ENCODE measurements around the gene DUSP22.

The DUSP22 gene

DNA sequence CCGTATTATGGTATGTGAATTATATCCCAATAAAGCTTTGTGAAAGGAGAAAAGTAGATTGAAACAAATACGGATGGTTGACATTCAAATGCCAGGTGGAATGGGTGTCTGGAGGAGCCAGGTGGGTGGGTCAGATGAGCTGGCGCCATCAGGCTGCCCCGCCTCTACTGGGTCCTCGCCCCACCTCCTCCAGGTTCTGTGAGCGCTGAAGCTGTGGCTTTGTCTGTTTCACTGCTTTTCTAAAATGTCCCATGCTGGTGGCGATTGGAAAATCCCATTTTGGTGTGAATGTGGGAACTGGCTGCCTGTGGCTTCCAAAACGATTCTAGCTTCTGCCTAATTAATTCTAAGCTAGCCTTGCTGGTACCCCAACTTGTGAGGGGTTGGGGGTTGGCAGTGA lies 16.5 kb downstream of the DUSP22 start:
- no peak for DNase-seq (ENCODE audit: low read depth in 3 of 3, low spot score in 1 of 3)

DNA sequence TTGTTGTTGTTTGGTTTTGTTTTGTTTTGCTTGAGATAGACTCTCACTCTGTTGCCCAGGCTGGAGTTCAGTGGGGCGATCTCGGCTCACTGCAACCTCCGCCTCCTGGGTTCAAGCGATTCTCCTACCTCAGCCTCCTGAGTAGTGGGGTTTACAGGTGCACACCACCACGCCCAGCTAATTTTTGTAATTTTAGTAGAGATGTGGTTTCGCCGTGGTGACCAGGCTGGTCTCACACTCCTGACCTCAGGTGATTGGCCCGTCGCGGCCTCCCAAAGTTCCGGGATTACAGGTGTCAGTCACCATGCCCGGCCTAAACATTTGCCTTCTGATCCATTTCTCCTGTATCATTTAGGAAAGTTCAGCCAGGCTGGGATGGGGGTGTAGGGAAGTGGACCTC lies 17.7 kb downstream of the DUSP22 start:
- no peak for DNase-seq (ENCODE audit: low read depth in 3 of 3, low spot score in 1 of 3)

DNA sequence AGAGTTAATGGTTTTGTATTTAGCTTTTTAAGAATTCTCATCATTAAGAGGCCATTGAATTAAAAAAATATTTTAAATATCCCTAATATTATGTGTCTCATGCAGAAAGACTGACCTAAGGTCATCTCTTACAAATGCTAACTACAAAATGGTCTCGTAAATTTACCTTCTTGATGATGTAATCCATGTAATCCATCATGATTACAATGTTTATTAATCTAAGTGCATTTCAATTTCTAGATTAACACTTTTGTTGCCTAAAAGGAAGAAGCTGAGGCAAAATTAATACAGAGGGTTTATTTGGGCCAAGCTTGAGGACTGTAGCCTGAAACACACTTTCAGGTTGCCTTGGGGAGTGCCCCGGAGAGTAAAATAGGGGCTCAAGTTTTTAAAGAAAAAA lies 18.4 kb downstream of the DUSP22 start:
- no peak for DNase-seq (ENCODE audit: low read depth in 3 of 3, low spot score in 1 of 3)

GRCh38 chr6:311679-312220 lies 19.5 kb downstream of the DUSP22 start:
- no peak for DNase-seq (ENCODE audit: low read depth in 3 of 3, low spot score in 1 of 3)

DNA sequence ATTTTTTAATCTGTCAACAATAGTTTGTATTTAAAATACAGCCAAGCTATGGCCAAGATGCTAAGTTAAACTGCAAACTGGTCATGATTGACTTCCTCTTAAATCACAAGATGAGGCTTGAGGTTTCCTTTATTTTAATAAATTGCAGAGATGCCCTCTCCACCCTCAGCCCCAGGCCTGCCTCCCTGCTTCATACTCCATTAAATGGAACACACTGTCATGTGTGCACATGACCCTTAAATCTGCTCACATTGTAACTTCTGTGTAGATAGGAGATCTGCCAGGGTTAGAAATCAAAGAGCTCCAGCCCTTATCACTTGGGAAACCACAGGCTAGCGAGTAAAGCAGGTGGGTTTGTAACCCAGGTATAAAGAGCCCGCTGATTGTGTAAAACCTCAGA lies 20.8 kb downstream of the DUSP22 start:
- DNase-seq (ENCODE audit: low read depth in 3 of 3, low spot score in 1 of 3) = no peak

DNA sequence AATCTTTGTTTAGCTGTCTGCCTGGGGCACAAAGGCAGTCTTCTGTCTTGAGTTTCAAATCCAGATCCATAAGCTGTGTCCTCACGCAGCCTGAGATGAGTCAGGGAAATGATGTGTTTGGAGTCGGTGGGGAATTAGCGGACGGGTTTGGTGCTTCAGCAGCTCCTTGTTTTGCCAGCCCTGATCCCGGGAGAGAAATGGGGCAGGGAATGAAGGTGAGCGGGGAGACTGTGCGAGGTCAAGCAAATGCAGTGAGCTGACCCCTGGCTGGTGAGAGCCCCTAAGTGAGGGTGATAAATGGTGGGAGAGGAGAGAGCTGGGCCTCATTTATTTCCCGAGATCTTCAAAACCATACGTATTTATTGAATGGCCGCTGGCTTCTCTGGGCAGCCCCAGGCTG lies 21.6 kb downstream of the DUSP22 start:
- DNase-seq (ENCODE audit: low read depth in 3 of 3, low spot score in 1 of 3) = no peak

- DNase-seq (ENCODE audit: low read depth in 3 of 3, low spot score in 1 of 3) = no peak
Measured at GRCh38 chr6:314377-314776, 22.1 kb downstream of the DUSP22 start.

DNA sequence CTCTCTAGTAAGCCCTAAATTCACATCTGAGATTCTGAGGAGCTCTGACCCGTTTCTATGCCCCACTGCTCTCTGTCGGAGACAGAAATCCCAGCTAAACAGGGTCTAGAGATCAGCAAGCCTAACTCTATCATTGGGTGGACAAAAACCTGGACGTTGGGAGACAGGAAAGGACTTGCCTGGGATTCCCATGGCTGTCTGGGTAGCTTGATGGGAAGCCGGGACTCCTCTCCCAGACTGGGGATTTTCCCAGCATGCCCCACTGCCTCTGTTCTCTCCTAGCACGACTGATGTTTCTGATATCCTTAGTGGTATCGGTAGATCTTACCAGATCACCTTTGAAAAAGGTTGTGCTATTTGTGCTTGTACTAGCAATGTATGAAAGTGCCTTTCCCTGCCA lies 22.9 kb downstream of the DUSP22 start:
- no peak for DNase-seq (ENCODE audit: low read depth in 3 of 3, low spot score in 1 of 3)

GRCh38 chr6:315921-316752 lies 23.9 kb downstream of the DUSP22 start:
- DNase-seq (ENCODE audit: low read depth in 3 of 3, low spot score in 1 of 3) = no peak

DNA sequence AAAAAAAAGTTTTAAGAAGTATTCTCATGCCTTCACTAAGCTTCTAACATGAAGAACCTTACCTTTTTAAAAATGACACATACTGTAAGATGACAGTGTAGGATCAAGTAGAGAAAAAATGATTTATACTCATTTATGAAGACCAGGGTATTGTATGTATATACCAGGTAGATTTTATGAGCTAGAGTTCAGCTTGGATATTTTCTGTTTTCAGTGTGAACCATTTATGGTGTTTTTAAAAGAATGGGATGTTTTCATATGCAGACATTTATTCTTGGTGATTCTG lies 24.4 kb downstream of the DUSP22 start:
- DNase-seq (ENCODE audit: low read depth in 3 of 3, low spot score in 1 of 3) = no peak

- DNase-seq (ENCODE audit: low read depth in 3 of 3, low spot score in 1 of 3) = no peak
Measured at GRCh38 chr6:317060-317447, 24.8 kb downstream of the DUSP22 start.

- no peak for DNase-seq (ENCODE audit: low read depth in 3 of 3, low spot score in 1 of 3)
Measured at GRCh38 chr6:317448-318144, 25.3 kb downstream of the DUSP22 start.

DNA sequence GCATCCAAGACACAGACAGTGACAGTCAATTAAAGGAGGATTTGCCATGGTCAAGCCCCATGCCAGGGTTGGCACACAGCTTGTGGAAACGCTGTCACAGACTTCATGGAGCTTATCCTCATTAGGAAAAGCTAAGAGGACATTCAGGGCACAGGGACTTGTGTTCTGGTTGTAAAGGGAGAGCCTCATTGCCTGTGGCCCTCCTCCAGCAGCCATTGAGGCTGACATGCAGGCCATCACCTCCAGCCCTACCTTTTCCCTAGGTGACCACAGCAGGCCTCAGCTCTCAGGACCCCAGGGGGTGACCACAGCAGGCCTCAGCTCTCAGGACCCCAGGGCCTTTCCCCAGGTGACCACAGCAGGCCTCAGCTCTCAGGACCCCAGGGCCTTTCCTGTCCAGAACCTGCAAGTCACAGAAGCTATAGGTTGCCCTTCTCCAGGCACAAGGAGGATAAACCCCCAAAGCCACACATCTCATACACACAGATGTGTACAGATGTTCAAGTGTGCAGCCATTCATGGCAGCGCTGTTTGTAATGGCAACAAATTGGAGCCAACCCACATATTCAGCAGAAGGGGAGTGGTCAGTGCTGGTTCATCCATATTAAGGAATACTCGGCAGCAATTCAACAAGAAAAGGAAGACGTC lies 26.1 kb downstream of the DUSP22 start:
- no peak for DNase-seq (ENCODE audit: low read depth in 3 of 3, low spot score in 1 of 3)

DNA sequence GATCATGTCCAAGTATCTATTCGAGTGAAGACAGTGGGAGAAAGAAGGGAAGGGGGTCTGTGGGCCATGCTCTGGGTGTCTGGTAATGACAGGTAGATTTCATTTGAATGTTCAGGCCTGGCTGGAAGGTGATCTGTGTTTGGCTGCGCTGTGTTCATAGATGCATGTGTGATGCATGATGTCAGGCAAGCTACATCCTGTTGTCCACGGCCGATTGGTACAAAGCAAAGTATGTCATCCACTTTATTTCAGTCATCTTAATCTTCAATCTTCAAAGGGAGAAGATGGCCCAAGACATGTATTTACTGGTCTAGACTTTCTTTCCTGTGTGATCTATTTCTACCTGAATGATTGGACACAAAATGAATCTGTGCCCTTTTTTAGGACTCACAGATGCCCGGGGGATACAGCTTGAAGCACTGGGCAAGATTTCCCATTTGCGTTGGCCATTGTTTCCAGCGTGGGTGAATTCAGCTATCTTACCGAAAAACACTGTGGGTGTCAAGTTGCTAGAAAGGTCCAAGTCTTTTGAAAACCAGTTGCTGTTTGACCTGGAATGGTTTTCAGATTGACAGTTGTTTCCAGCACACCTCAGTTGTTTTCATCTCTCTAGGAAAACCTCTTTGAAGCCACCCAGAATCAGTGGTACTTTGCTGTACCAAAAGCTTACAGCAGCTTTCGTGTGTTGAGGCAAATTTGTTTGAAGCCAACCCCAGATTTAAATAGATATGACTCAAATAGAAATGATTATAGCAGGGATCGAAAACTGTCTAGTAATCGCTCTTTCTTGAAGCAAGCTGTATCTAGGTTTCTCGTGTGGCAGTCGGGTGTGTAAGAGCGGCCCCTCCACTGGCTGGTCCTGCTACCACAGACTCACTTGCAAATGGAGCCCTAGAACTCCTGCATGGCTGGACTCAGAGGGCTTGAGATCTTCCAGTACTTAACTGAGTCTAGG lies 27.2 kb downstream of the DUSP22 start:
- no peak for DNase-seq (ENCODE audit: low read depth in 3 of 3, low spot score in 1 of 3)

DNA sequence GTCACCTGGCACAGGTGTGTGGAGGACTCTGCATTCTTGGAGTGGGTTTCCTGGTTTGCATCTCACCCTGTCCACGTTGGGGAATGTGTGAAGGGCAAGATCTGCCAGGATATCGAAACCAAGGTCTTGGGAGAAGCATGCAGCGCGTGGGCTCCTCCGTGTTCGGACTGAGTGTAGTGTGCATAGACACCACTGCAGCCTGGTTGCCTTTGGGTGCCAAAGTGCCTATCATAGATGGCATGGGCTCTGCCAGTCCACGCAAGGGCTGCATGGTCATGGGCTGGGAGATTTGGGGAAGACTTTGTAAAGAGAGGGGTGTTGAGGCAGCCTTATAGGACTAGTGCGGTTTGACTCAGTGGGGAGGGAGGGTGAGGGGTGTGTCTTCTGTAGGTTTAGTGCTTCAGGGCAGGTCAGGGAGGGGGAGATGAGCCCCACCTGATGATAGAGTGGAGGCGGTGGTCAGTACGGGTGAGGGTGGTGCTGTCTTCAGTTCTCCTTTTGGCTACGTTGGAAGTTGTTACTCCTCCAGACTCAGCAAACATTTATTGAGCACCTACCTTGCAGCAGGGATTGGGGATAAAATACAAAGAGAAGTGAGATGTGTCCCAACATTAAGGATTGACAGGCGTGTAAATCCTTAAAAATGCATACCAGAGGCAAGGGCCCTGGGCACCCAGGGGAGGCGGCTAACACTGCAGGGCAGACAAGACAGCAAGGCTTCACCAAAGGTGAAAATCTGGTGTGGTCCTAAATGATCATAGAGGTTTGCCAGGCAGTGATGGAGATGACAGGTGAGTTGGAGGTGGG lies 28.3 kb downstream of the DUSP22 start:
- DNase-seq (ENCODE audit: low read depth in 3 of 3, low spot score in 1 of 3) = no peak

- no peak for DNase-seq (ENCODE audit: low read depth in 3 of 3, low spot score in 1 of 3)
Measured at GRCh38 chr6:321158-321438, 28.8 kb downstream of the DUSP22 start.

- DNase-seq (ENCODE audit: low read depth in 3 of 3, low spot score in 1 of 3) = no peak
Measured at GRCh38 chr6:321536-322258, 29.4 kb downstream of the DUSP22 start.

DNA sequence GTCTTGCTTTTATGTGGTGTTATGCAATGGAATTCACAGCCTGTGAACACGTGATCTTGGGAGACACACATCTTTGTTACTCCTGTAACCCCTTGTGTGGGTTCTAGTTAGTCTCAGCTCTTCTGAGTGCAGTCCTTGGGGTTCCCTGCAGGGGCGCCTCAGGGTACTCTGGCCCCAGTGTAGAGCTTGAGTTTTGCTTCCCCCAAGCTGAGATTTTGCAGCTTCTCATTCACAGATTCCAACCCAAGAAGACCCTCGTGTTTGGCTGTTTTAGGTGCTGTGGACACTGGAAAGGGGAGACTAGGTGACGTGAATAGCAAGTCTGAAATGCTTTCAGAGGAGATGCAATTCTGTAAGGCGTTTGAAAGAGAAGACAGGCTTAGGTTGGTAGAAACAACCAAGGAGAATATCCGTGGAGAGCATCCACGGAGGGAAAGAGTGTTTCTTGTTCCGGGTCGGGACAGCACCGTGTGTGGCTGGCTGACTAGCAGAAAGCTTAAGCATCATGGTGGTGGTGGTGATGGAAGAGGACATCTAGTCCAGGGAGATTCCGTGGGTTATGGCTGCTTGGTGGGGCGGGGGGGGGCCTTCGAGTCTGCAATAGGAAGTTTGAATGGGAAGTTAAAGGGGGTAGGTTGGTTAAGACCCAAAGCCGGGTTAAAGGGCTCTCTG lies 30.1 kb downstream of the DUSP22 start:
- DNase-seq (ENCODE audit: low read depth in 3 of 3, low spot score in 1 of 3) = no peak

Data from stimulated activated CD4-positive, alpha-beta T cell treated with anti-CD3 and anti-CD28 coated beads, TNF-alpha, amount 100 ng/mL, for 1 hour (primary cell).